ENCODE results near the gene MUC22. TPM values are rescaled to one million over a fixed set of nuclear protein-coding genes. Genes with fewer than 3 reads are reported as not detected.

Gene MUC22
- total and polyA plus RNA-seq, 4 donors: not detected

- H3K4me3 ChIP-seq (ENCODE audit: low read depth in 1 of 3, low read length in 3 of 3): no peak overlapping the region
- WGBS: 90% methylated on average over 8 of the region's 8 CpGs
- no peak overlapping the region for H3K9ac ChIP-seq (ENCODE audit: low read depth in 1 of 2, low read length in 2 of 2)
- TF ChIP-seq NR2F2 (IDR thresholded peaks at IDR 0.05) (no peak), HNF4G (IDR thresholded peaks at IDR 0.05) (no peak), HNF4A (conservative IDR thresholded peaks at IDR 0.05) (no peak), TAF1 (conservative IDR thresholded peaks at IDR 0.05) (no peak), RAD21 (IDR thresholded peaks at IDR 0.05) (no peak), ATF3 (IDR thresholded peaks at IDR 0.05) (no peak), REST (IDR thresholded peaks at IDR 0.05) (no peak), RXRA (IDR thresholded peaks at IDR 0.05) (no peak), YY1 (IDR thresholded peaks at IDR 0.05) (no peak), GABPA (IDR thresholded peaks at IDR 0.05 in 1 of 2, conservative IDR thresholded peaks at IDR 0.05 in 1 of 2) (no peak), MAX (IDR thresholded peaks at IDR 0.05) (no peak), EGR1 (IDR thresholded peaks at IDR 0.05; ENCODE audit: low read depth in 2 of 2) (no peak)
- TF ChIP-seq, protein P1, sequence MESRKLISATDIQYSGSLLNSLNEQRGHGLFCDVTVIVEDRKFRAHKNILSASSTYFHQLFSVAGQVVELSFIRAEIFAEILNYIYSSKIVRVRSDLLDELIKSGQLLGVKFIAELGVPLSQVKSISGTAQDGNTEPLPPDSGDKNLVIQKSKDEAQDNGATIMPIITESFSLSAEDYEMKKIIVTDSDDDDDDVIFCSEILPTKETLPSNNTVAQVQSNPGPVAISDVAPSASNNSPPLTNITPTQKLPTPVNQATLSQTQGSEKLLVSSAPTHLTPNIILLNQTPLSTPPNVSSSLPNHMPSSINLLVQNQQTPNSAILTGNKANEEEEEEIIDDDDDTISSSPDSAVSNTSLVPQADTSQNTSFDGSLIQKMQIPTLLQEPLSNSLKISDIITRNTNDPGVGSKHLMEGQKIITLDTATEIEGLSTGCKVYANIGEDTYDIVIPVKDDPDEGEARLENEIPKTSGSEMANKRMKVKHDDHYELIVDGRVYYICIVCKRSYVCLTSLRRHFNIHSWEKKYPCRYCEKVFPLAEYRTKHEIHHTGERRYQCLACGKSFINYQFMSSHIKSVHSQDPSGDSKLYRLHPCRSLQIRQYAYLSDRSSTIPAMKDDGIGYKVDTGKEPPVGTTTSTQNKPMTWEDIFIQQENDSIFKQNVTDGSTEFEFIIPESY (IDR thresholded peaks at IDR 0.05): no peak
- H3K27me3 ChIP-seq (ENCODE audit: control insufficient read depth in 4 of 4, insufficient read depth in 4 of 4, low read length in 3 of 4): peaks cover 0 to 6% (median 0%) of the 10 kb centered on the region in 4 donors
- no peaks in the 10 kb centered on the region for H3K9me3 ChIP-seq (ENCODE audit: control insufficient read depth in 4 of 4, low read length in 3 of 4)
- no peak overlapping the region for H3K27ac ChIP-seq (ENCODE audit: low read depth in 1 of 2, low read length in 2 of 2)
- H3K4me1 ChIP-seq (ENCODE audit: control insufficient read depth in 4 of 4, insufficient read depth in 4 of 4, low read length in 3 of 4): no peaks in the 10 kb centered on the region
- no peaks in the 10 kb centered on the region for H3K36me3 ChIP-seq (ENCODE audit: control insufficient read depth in 4 of 4, insufficient read depth in 3 of 4, low read depth in 1 of 4, low read length in 3 of 4)
- no peak for DNase-seq (ENCODE audit: low spot score)
Observed at GRCh38 chr6:31038559-31038958, 28.3 kb downstream of the MUC22 start.

GRCh38 chr6:31040801-31041200, 30.5 kb downstream of the MUC22 start:
- peaks cover 0 to 7% (median 0%) of the 10 kb centered on the region in 4 donors for H3K27me3 ChIP-seq (ENCODE audit: control insufficient read depth in 4 of 4, insufficient read depth in 4 of 4, low read length in 3 of 4)
- no peak for DNase-seq (ENCODE audit: low spot score)
- TF ChIP-seq HNF4A (conservative IDR thresholded peaks at IDR 0.05): no peak
- no peaks in the 10 kb centered on the region for H3K4me1 ChIP-seq (ENCODE audit: control insufficient read depth in 4 of 4, insufficient read depth in 4 of 4, low read length in 3 of 4)
- H3K9me3 ChIP-seq (ENCODE audit: control insufficient read depth in 4 of 4, low read length in 3 of 4): no peaks in the 10 kb centered on the region
- H3K9ac ChIP-seq (ENCODE audit: low read depth in 1 of 2, low read length in 2 of 2): no peak overlapping the region
- no peak overlapping the region for H3K4me3 ChIP-seq (ENCODE audit: low read depth in 1 of 3, low read length in 3 of 3)
- 76% methylated on average over 7 of the region's 7 CpGs for WGBS
- H3K36me3 ChIP-seq (ENCODE audit: control insufficient read depth in 4 of 4, insufficient read depth in 3 of 4, low read depth in 1 of 4, low read length in 3 of 4): no peaks in the 10 kb centered on the region
- H3K27ac ChIP-seq (ENCODE audit: low read depth in 1 of 2, low read length in 2 of 2): no peak overlapping the region

Data from liver (tissue), 9 donors.